ENCODE results near the gene CASP2. TPM values are rescaled to one million over a fixed set of nuclear protein-coding genes. Genes with fewer than 3 reads are reported as not detected.

CASP2 gene
- total RNA-seq, 1 experiment from 2014 or later: 65.3 TPM

GRCh38 chr7:143343596-143343995, 55.4 kb downstream of the CASP2 start:
- Histone ChIP-seq H3K79me1 (ENCODE audit: insufficient read depth, low read depth, low read length, poor library complexity, severe bottlenecking) (no peaks in the 10 kb centered on the region), H2BK12ac (ENCODE audit: insufficient read length, low read depth, low read length) (no peak overlapping the region), H3K14ac (ENCODE audit: insufficient read depth, low read length) (no peak overlapping the region), H3K56ac (ENCODE audit: insufficient read length, low read depth, low read length) (no peak overlapping the region), H4K20me1 (ENCODE audit: control insufficient read depth, insufficient read depth, insufficient read length) (no peaks in the 10 kb centered on the region), H3K4ac (ENCODE audit: low read depth, low read length) (no peak overlapping the region), H2BK120ac (ENCODE audit: low read depth, low read length, poor library complexity, severe bottlenecking) (no peak overlapping the region), H3K4me2 (ENCODE audit: insufficient read depth, insufficient read length, low read length) (no peak overlapping the region), H3T11ph (ENCODE audit: low read length) (no peak overlapping the region), H4K5ac (ENCODE audit: insufficient read length, low read depth, low read length) (no peak overlapping the region), H3K27me3 (ENCODE audit: insufficient read depth, low read length) (no peaks in the 10 kb centered on the region), H3K9me3 (ENCODE audit: control insufficient read depth, low read depth, low read length) (no peaks in the 10 kb centered on the region), H3K79me2 (ENCODE audit: insufficient read depth, low read length) (no peaks in the 10 kb centered on the region), H3K23ac (ENCODE audit: insufficient read length, low read depth, low read length) (no peak overlapping the region), H3K18ac (ENCODE audit: insufficient read length, low read depth, low read length) (no peak overlapping the region), H3K9ac (ENCODE audit: extremely low read depth, insufficient read length, low read length) (no peak overlapping the region), H2BK20ac (ENCODE audit: low read depth, low read length, poor library complexity, severe bottlenecking) (no peak overlapping the region), H3K23me2 (ENCODE audit: insufficient read length, low read depth, low read length, poor library complexity, severe bottlenecking) (no peaks in the 10 kb centered on the region), H3K27ac (ENCODE audit: insufficient read length, low read depth, low read length) (no peak overlapping the region), H2BK15ac (ENCODE audit: low read depth, low read length) (no peak overlapping the region), H4K8ac (replicated peaks; ENCODE audit: insufficient read length, low read depth, low read length) (no peak overlapping the region), H4K91ac (ENCODE audit: insufficient read length, low read depth, low read length) (no peak overlapping the region), H2AK5ac (ENCODE audit: insufficient read length, low read length) (no peak overlapping the region), H2BK5ac (ENCODE audit: insufficient read length, low read length) (no peak overlapping the region), H3K4me1 (ENCODE audit: insufficient read depth, low read length) (no peaks in the 10 kb centered on the region; the same call in 1 of the 2 replicates), H2AFZ (ENCODE audit: low read length) (no peak overlapping the region)
- DNase-seq: no peak
- Mint-ChIP-seq H3K27ac (no peak overlapping the region), H3K4me1 (peaks cover 16 to 17% of the 10 kb centered on the region in 2 experiments), H3K36me3 (ENCODE audit: insufficient read depth in 1 of 3, low read depth in 3 of 3) (no peaks in the 10 kb centered on the region; a peak in 1 of 7 replicates), H3K4me3 (no peak overlapping the region), H3K27me3 (ENCODE audit: low read depth) (peaks cover 32% of the 10 kb centered on the region), H3K9me3 (no peaks in the 10 kb centered on the region)
- peak; percentile 21; the same call in 1 of the 3 replicates for TF ChIP-seq CTCF (conservative IDR thresholded peaks at IDR 0.05)
- WGBS (ENCODE audit: extremely low coverage, insufficient read length, low lambda C conversion rate): no CpG with 5 or more reads among the region's 3 CpGs
